Gastroesophageal sphincter (tissue), 3 donors: ENCODE data around the gene PROCA1.

Source experiments
- EP300 ChIP-seq: sonication (generic); formaldehyde crosslinking; IDR thresholded peaks from one replicate; pipeline ENCODE4 v1.6.1; 2017; ENCODE audit warnings: antibody characterized with exemption, mild to moderate bottlenecking
- TF ChIP-seq, protein P1 (sequence below), 4 experiments: fragments of 200-600 bp in 2 of 4; fragments of 450-650 bp in 2 of 4; sonication (generic) in 1 of 4; IDR thresholded peaks; one replicate each; pipeline ENCODE4 v1.5.1; 2017 to 2019; ENCODE audit warnings: antibody characterized with exemption in 4 of 4, mild to moderate bottlenecking in 2 of 4, moderate library complexity in 2 of 4

DNA sequence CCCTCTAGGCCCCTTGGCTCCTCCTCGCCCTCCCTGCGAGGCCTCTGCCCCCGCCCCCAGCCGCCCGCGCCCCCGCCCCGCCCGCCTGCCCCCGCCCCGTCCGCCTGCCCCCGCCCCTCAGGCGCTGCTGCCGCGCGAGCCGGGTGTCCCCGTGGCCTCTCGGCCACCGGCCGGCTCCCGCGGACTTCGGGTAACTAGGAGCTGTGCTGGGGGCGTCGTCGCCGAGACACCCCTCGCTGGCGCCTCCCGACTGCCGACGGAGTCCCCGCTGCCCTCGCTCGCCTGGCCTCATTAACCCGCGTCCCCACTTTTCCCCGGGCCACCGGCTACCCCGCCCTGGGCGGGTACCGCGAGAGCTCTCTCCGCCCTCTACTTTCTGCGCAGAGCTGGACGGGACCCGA is 14.5 kb upstream of the PROCA1 start, which contains the start of gene TLCD1:
- no peak for TF ChIP-seq EP300
- TF ChIP-seq, protein P1, sequence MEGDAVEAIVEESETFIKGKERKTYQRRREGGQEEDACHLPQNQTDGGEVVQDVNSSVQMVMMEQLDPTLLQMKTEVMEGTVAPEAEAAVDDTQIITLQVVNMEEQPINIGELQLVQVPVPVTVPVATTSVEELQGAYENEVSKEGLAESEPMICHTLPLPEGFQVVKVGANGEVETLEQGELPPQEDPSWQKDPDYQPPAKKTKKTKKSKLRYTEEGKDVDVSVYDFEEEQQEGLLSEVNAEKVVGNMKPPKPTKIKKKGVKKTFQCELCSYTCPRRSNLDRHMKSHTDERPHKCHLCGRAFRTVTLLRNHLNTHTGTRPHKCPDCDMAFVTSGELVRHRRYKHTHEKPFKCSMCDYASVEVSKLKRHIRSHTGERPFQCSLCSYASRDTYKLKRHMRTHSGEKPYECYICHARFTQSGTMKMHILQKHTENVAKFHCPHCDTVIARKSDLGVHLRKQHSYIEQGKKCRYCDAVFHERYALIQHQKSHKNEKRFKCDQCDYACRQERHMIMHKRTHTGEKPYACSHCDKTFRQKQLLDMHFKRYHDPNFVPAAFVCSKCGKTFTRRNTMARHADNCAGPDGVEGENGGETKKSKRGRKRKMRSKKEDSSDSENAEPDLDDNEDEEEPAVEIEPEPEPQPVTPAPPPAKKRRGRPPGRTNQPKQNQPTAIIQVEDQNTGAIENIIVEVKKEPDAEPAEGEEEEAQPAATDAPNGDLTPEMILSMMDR (IDR thresholded peaks at IDR 0.05), result no peak
